Spinal cord (tissue), 10 donors: ENCODE data around the gene FARP1. TPM values are rescaled to one million over a fixed set of nuclear protein-coding genes. Genes with fewer than 3 reads are reported as not detected.
A peak's percentile ranks its signal among the peaks of the same experiment; 100 is the strongest.

Experiments used
- DNase-seq, 6 donors: peaks; one replicate each; pipeline versions ENCODE4 v3.0.0 to v3.0.0-alpha.2; 2013 to 2015; ENCODE audit warnings: low spot score in 6 of 6, low read depth in 4 of 6
- H3K27ac ChIP-seq: one replicate; pipeline ENCODE4 v1.5.1; 2013; ENCODE audit warnings: low read depth, low read length, control low read depth
- H3K27me3 ChIP-seq: one replicate; pipeline ENCODE4 v1.6.1; 2013; ENCODE audit warnings: low read length; ENCODE audit not compliant: control insufficient read depth, insufficient read depth
- H3K36me3 ChIP-seq: one replicate; pipeline ENCODE4 v1.6.1; 2013; ENCODE audit warnings: low read length; ENCODE audit not compliant: control insufficient read depth, insufficient read depth
- H3K4me1 ChIP-seq: one replicate; pipeline ENCODE4 v1.6.1; 2013; ENCODE audit warnings: low read length; ENCODE audit not compliant: control insufficient read depth, insufficient read depth
- H3K4me3 ChIP-seq: one replicate; pipeline ENCODE4 v1.5.1; 2013; ENCODE audit warnings: low read depth, low read length, control low read depth
- H3K9me3 ChIP-seq: one replicate; pipeline ENCODE4 v1.6.1; 2013; ENCODE audit warnings: low read length; ENCODE audit not compliant: control insufficient read depth, insufficient read depth
- WGBS: methylation state at CpG from one replicate; pipeline ENCODE4 v1.1.5; 2013; ENCODE audit warnings: missing lambda C conversion rate; ENCODE audit not compliant: insufficient coverage; 5-methylcytosine and 5-hydroxymethylcytosine counted together
- polyA plus RNA-seq, 2 donors: library from polyadenylated mRNA; unstranded; fragments of 120-200 nt; gene quantifications; one replicate each; pipeline ENCODE4 v1.2.1, GENCODE V29; 2013; ENCODE audit not compliant: insufficient read length in 2 of 2
- total RNA-seq, 2 donors: library from RNA; depleted of rRNA in 1 of 2; stranded (reverse); fragments of 120-200 nt in 1 of 2; fragments of >200 nt in 1 of 2; gene quantifications; one replicate each; pipeline versions ENCODE4 v1.2.3 to v1.2.4, GENCODE V29; 2013 to 2014
- donor health status: healthy.

The FARP1 gene
- total and polyA plus RNA-seq, 4 donors, result 44.0 to 134 (median 90.5) TPM

- no peaks in the 10 kb centered on the region for H3K9me3 ChIP-seq
- H3K4me1 ChIP-seq, result no peaks in the 10 kb centered on the region
- no peaks in the 10 kb centered on the region for H3K27me3 ChIP-seq
- no peaks in the 10 kb centered on the region for H3K36me3 ChIP-seq
- no peak overlapping the region for H3K27ac ChIP-seq
- 88% methylated on average over 2 of the region's 3 CpGs for WGBS
- DNase-seq, result no peak
- no peak overlapping the region for H3K4me3 ChIP-seq
Observed at GRCh38 chr13:98133946-98134345, 8.9 kb upstream of the FARP1 start.

GRCh38 chr13:98134901-98135300, 8.0 kb upstream of the FARP1 start:
- Histone ChIP-seq H3K36me3 (no peaks in the 10 kb centered on the region), H3K27ac (no peak overlapping the region), H3K4me3 (no peak overlapping the region), H3K9me3 (no peaks in the 10 kb centered on the region), H3K4me1 (no peaks in the 10 kb centered on the region), H3K27me3 (no peaks in the 10 kb centered on the region)
- DNase-seq, result no peak
- whole genome bisulfite sequencing, result no CpG with 5 or more reads among the region's 1 CpG

- 100% methylated on average over 5 of the region's 7 CpGs for WGBS
- DNase-seq, result no peak
- H3K36me3 ChIP-seq, result no peaks in the 10 kb centered on the region
- no peak overlapping the region for H3K4me3 ChIP-seq
- peaks cover 21% of the 10 kb centered on the region for H3K4me1 ChIP-seq
- H3K27me3 ChIP-seq, result peaks cover 3% of the 10 kb centered on the region
- H3K9me3 ChIP-seq, result no peaks in the 10 kb centered on the region
- H3K27ac ChIP-seq, result no peak overlapping the region
Observed at GRCh38 chr13:98141091-98141490, 1.8 kb upstream of the FARP1 start.

GRCh38 chr13:98141509-98142379, 1.1 kb upstream of the FARP1 start:
- no peak overlapping the region for H3K27ac ChIP-seq
- peak overlapping the region; percentile 65 for H3K4me3 ChIP-seq
- peaks cover 27% of the 10 kb centered on the region for H3K4me1 ChIP-seq
- WGBS, result 29% methylated on average over 25 of the region's 27 CpGs
- no peaks in the 10 kb centered on the region for H3K9me3 ChIP-seq
- H3K36me3 ChIP-seq, result no peaks in the 10 kb centered on the region
- peaks cover 3% of the 10 kb centered on the region for H3K27me3 ChIP-seq
- peak in 2 of 6 donors; percentile 4 to 54 for DNase-seq

GRCh38 chr13:98143157-98143553, 261 bp downstream of the FARP1 start:
- Histone ChIP-seq H3K27ac (no peak overlapping the region), H3K9me3 (no peaks in the 10 kb centered on the region), H3K4me3 (no peak overlapping the region), H3K27me3 (peaks cover 3% of the 10 kb centered on the region), H3K4me1 (peaks cover 27% of the 10 kb centered on the region), H3K36me3 (no peaks in the 10 kb centered on the region)
- under 1% methylated on average over 61 of the region's 66 CpGs for WGBS
- DNase-seq, result peak in 1 of 6 donors; percentile 5

- H3K27ac ChIP-seq, result no peak overlapping the region
- DNase-seq, result no peak
- peak overlapping the region; percentile 60 for H3K4me3 ChIP-seq
Observed at GRCh38 chr13:98143601-98144026, 720 bp downstream of the FARP1 start.

DNA sequence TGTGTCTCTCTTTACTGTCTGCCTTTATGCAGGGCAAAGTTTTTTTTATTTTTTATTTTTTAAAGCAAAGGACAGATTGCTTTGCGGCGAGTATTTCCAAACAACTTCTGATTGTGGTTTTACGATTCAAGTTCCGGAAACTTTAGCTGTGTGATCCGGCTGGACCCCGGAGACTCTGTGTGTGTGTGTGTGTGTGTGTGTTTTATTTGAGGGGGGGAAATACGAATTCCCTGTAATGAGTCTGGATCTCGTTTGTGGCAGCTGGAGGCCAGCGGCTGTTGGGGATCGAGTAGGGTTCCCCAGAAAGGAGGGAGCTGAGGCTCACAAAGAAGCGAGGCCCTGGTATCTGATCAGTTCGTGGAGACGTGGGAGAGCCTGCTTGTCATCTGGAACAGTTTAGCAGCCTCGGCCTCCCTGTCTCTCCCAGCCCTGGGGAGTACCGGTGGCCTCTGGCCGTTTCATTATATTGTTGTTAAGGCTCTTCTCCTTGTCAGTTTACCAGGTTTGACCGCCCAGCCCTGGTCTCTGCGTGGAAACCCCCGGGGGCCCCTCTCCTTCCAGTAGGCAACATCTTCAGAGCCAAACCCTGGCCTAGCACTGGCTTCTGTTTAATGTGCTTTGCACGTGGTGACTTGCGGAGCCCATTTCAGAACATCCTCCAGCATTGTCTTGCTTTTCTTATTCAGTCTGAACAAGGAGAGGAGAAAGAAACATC, 1.3 kb downstream of the FARP1 start:
- H3K27me3 ChIP-seq, result peaks cover 3% of the 10 kb centered on the region
- WGBS, result 2% methylated on average over 19 of the region's 21 CpGs
- H3K4me1 ChIP-seq, result peaks cover 27% of the 10 kb centered on the region
- peak overlapping the region; percentile 60 for H3K4me3 ChIP-seq
- H3K27ac ChIP-seq, result peak overlapping the region; percentile 67
- H3K36me3 ChIP-seq, result peaks cover 5% of the 10 kb centered on the region
- peak in 3 of 6 donors; percentile 20 to 79 (median 64) for DNase-seq
- no peaks in the 10 kb centered on the region for H3K9me3 ChIP-seq

More at GRCh38 chr13:98143601-98144026, 720 bp downstream of the FARP1 start:
- Histone ChIP-seq H3K27me3 (peaks cover 3% of the 10 kb centered on the region), H3K36me3 (no peaks in the 10 kb centered on the region), H3K9me3 (no peaks in the 10 kb centered on the region), H3K4me1 (peaks cover 27% of the 10 kb centered on the region)
- WGBS, result under 1% methylated on average over 60 of the region's 60 CpGs

DNA sequence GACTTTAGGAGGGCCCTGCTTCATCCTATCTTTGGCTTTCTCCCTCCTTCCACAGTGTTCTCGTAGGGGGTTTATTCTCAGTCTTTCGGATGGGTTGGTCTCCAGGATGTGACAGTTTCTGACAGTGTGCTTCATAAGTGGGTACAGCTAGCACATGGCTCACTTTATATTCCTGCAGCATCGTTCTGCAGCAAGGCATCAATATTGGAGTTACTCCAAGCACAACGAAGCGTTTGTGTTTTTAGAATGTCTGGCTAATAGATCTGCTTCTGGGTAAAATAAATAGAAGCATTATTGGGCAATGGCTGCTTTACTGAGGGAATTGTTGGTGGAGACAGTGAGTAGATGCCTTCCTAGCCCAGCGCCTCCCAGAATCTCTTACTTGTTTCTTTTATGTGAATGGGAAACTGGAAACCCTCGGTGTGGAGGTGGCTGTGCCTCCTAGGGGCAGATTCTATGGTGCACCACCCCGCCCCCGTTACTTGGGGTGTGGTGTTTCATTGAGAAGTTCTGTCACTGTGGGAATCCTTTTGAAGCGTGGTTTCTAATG, 2.0 kb downstream of the FARP1 start:
- H3K4me3 ChIP-seq, result peak overlapping the region; percentile 60
- peak overlapping the region; percentile 67 for H3K27ac ChIP-seq

GRCh38 chr13:98147521-98147920, 4.6 kb downstream of the FARP1 start:
- peaks cover 5% of the 10 kb centered on the region for H3K36me3 ChIP-seq
- peaks cover 20% of the 10 kb centered on the region for H3K4me1 ChIP-seq
- DNase-seq, result no peak
- H3K27ac ChIP-seq, result no peak overlapping the region
- H3K4me3 ChIP-seq, result no peak overlapping the region
- H3K9me3 ChIP-seq, result no peaks in the 10 kb centered on the region
- H3K27me3 ChIP-seq, result no peaks in the 10 kb centered on the region
- no CpG with 5 or more reads among the region's 5 CpGs for WGBS

More for the DNA sequence above, 2.0 kb downstream of the FARP1 start:
- H3K4me1 ChIP-seq, result peaks cover 27% of the 10 kb centered on the region
- peaks cover 3% of the 10 kb centered on the region for H3K27me3 ChIP-seq
- peaks cover 5% of the 10 kb centered on the region for H3K36me3 ChIP-seq
- H3K9me3 ChIP-seq, result no peaks in the 10 kb centered on the region
- peak in 4 of 6 donors; percentile 57 to 90 (median 78) for DNase-seq
- no CpG with 5 or more reads among the region's 10 CpGs for WGBS
